GM18511 (cell line): ENCODE results near the gene CSMD2.

Experiments used
- ATAC-seq: cut with Tn5 transposase; IDR thresholded peaks from one replicate; pipeline ENCODE4 v1.9.1; 2021; ENCODE audit warnings: mild to moderate bottlenecking, moderate library complexity; ENCODE audit not compliant: unreplicated experiment

Gene CSMD2

DNA sequence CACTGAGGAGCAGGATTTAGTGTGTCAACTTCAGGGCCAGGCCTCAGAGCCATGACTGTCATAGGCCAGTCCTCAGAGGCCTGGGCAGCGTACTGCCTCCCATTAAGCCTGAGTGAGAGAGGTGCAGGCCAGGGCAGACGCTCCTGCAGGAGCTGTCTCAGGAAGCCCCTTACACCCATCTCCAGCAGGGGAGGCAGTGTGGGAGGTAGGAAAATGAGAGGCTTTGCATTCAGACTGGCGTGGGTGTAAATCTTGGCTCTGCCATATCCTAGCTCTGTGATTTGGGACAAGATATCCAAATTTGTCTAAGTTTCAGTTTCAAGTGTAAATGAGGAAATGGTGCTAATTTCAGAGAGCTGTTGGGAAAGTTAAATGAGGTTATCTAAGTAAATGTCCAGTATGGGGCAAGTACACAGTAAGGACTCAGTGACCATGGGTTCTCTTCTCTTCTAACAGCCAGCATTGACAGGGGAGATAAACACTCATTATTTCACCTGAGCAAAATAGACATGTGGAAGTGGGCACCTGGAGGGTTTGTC, 508.5 kb downstream of the CSMD2 start:
- ATAC-seq: no peak

DNA sequence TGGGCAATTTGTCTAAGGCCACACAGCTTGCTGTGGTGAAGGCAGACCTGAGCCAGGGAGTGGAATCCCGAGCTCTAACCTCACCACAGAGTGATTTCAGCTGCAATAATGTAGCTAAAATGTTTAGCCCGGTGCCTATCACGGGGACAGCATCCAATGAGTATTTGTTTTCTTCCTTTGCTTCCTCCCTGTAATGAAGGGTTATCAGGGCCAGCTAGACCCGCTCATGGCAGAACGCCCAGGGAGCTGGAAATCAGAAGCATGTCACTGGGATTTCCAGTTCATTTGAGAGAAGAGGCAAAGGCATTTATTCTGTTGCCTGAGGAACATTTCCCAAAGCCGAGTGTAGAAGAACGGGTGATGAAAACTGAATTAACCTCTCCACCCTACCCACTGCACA, 509.5 kb downstream of the CSMD2 start:
- ATAC-seq: no peak

DNA sequence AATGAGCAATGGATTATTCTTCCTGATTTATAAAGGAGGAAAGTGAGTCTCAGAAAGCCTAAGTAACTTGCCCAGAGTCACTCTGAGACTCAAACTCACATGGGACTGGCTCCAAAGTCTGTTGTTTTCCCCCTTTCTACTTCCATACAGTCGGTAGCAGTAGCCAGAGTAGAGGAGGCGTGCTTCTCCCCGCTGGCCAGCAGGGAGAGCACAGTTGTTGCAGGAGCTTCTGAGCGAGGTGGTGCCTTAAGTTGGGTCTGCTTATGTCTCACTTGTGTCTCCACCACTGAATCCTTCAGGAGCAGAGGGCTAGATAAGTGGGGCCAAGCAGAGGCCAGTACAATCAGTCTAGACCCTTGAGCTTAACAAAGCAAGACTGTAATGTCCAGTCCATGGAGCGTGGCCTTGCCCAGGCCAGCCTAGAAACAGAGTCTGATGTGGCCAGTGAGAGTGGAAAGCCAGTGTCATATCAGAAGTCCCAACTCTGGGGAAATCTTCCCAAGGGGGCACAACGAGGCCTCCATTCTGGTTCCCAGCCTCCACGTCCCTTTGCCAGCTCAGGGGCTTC, 510.7 kb downstream of the CSMD2 start:
- ATAC-seq: no peak

DNA sequence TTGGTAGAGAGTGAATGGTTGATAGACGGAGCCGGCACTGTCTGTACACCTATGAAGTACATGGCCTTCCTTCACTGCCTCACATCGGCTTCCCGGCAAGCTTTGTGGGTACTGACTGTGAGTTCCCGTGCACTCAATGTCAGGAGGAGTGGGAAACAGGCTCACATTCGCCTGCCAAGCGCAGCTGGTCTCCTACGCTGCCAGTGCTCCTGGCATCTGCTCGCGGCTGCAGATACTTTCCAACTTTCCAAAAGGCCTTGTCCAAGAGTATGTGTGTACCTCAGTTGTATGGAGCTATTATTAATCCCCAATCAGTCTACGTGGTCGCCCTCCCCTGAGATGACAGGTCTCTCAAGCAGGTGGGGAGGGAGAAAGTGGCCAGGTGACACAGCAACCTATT, 511.8 kb downstream of the CSMD2 start:
- no peak for ATAC-seq

DNA sequence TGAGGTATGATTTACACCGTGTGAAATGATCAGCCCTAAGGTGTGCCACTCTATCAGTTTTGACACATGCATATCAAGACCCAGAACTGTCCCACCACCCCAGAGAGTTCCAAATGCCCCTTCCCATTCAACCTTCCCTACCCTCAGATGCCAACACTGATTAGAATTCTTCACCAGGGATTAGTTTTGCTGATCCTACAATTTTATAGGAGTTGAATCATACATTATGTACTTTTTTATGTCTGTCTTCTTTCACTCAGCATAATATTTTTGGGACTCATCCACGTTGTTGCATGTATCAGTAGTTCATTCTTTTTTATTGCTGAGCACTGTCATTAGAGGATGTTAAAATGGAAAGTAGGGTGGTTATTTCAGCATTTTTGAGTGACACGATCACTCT, 514.3 kb downstream of the CSMD2 start:
- ATAC-seq: no peak

DNA sequence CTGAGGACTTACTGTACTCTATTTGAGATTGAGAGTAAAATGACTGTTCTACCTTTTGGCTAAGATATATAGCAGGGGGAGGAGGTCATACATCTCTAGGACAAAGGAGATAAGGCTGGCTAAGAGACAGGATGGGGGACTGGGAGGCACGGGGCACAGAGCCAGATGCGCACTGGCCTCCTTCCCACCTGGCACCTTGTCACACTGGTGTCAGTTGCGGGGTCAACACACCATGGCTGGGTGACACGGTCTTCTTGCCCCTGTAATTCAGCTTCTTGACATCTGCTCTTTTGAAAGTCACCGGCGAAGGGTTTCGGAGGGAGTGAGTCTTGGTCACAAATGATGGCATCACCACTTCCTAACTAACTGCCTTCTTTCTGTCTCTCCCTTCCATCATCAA, 515.3 kb downstream of the CSMD2 start:
- ATAC-seq: no peak

GRCh38 chr1:33643216-33643615, 521.8 kb downstream of the CSMD2 start:
- no peak for ATAC-seq

- ATAC-seq: no peak
Observed at GRCh38 chr1:33641104-33641830, 523.8 kb downstream of the CSMD2 start.

GRCh38 chr1:33640114-33640660, 524.8 kb downstream of the CSMD2 start:
- ATAC-seq: no peak

DNA sequence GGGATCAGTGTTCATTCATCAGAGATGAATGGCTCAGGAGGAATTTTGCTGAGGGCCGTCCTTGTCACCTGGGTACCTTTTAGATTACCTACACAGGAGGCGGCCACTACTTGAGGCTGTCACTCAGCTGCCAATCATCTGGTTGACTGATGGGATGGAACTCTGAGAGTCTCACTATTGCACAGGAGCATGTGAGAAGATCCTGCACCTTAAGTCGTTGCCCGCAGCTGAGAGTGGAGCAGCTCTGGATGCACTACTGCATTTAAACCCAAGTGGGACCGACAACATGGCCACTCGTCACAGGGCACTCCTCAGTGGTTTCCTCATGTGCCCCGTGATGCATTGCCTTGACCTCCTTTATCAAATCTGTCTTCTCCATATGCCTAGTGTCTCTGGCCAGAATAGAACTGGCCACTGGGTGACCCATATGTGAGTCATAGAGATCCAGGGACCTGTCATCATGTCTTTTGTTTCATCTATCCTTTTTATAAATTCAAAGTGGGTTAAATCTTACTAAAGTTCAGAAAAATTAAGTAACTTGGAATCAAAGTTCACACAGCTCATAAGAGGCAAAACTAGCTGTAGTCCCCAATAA, 527.1 kb downstream of the CSMD2 start:
- no peak for ATAC-seq

DNA sequence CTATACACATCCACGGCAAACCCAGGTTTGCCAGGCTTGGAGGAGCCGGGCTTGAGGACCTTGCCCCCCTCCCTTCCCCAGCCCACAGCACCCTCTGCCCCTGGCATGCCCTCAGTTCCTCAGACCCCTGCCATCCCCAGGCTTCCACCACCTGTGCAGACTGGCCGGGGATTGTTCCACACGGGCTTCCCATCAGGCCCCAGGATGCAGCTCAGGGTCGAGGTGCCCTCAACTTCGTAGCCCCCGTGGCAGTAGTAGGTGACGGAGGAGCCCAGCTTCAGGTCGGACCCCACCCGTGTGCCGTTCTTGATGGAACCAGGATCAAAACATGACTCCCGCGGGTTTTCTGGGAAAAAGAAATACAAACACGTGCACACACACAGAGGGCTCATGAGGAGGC, 528.8 kb downstream of the CSMD2 start:
- no peak for ATAC-seq

DNA sequence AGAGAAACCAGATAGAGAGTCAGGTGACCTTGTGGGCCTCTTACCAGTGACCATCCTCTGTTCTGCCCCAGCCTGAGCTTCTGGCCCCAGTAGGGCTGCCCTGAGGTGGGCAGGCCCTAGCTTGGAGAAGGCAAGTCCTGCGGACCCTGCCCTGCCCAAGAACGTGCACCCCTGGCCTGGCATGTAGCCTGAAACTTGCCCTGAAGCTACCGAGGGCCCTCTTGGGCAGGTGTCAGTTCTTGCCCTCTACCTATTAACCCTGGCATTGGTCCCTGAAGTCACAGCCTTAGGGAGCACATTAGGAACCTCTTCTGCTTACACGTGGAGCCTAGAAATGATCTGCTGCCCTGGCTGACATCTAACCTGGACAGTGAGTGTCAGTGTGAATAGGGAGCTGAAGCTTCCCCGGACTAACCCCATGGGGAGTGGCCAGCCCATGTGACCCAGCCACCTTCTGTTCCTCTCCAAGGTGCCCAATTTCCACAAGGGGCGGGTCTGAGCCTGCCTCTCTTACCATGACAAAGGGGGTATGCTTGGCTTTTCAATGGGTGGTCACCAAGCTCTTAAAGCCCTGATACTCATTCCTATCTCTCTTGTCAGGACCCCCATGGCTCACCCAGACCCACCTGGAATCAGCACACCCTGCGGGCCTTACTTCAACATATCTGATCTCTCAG, 529.6 kb downstream of the CSMD2 start:
- ATAC-seq: no peak

DNA sequence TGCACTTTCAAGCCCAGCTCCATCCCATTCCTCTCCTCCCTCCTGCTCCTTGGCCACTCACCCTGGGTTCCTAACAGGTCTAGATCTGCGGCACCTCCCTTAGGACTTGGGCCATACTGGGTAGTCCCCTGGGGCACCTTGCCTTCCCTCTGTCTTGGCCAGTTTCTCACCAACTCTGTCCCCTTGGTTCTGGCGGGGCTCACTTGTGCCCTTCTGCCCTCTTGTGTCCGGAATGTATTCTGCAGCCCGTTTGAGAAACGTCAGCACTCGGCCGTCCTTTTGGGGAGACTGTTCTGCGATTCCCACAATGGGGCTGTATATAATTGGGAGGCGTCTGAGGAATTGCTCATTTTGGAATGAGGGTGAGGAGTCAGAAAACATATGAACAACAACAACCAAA, 530.2 kb downstream of the CSMD2 start:
- no peak for ATAC-seq

DNA sequence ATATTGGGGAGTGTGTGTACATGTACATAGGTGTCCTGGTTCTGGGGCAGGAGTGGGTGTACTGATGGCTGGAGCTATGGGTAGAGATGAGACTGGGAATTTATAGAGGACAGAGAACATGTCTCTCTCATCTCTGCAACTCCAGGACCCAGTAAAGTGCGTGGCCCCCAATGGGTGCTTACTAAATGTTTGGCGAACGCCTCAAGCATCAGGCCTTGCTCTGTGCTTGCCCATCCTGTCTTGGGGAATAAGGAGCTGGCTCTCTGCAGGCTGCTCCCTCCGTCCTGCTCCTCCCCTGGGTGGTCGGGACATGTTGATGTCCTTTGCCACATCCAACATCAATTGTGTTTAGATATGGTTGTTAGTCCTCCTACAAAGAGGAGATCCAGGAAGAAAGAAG, 530.9 kb downstream of the CSMD2 start:
- ATAC-seq: no peak

GRCh38 chr1:33633019-33633801, 531.8 kb downstream of the CSMD2 start:
- peak; percentile 63 for ATAC-seq

- no peak for ATAC-seq
Observed at GRCh38 chr1:33630686-33631085, 534.3 kb downstream of the CSMD2 start.

DNA sequence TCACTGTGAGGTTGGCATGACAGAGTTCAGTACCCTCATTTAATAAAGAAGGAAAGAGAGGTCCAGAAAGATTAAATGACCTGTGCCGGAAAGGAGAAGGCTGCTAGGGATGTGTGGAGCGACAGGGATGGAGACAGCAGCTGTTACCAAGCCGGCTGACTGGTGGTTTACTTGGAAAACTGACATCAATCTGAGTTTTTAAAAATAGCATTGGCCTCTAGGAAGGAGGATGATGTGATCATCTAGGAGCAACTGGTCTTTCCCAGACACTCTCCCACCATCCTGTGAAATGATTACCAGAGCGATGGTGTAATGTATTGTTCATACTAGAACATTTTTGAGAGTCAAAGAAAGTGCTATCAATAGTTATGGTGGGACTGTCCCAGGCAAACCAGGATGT, 538.2 kb downstream of the CSMD2 start:
- no peak for ATAC-seq

DNA sequence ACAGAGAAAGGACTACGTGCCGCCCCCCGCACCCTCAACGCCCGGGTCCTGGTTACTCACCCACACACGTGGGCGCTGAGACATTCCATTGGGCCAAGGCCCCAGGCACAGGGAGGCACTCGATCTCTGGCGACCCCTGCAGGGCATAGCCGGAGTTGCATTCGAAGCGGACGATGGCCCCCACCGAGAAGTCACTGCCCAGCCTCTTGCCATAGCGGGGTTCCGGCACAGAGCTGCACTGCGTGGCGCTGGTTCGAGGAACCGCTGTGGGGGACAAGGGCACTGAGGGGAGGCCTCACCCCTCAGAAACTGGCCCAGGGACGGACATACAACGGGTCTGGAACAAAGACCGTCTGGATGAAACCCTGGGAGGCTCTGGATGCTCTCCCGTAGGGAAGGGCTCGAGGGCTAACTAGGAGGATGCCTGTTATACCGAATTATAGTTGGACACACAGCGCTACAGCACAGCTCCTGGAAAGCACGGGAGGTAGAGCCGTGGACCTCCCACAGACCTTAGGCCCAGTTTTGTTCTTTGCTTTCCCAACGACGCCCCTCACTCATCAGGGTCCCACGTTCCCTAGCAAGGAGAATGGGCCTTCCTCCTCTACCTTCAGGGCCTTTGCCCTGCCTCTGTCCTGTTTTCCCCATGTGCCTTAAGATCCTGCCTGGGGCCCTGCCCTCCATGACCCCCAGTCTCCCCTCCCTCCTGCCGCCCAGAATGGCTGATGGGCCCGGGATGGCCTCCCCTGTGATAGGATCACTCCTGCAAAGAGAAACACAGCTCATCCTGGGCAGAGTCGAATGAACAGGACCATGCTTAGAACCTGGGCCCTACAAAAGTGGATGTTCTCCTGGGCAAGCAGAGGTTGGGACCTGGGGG, 539.8 kb downstream of the CSMD2 start:
- no peak for ATAC-seq

DNA sequence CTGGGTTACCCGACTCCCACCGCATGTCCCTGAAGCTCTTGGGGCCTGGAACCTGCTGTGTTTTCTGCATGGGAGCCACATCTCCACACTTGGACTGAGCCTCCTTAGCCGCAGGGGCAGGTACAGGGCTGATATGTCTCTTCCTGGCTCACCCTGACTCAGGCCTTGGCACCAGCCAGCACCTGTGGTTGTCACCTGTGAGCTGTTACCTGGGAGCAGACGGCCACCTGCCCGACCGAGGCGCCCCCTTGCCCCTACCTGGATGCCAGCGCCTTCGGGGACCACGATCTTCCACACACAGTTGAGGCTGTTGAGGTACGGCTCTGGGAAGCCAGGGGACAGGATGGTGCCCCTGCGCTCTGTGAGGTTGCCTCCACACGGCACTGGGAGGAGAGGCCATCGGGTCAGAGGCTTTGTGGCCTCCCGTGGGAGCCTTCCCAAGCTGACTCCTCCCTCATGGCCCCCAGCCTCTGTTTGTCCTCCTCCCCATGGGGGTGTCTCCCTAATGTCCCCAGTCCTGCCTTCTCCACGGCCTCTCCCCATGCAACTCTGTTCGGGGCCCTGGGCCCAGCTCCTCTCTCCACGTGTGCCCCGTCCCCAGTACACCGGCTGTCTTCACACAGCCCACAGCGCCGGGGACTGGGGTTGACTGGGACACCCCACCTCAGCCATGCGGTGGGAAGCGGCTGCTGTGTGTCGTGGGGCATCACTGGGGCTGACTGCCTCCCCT, 540.6 kb downstream of the CSMD2 start:
- ATAC-seq: no peak
